Stimulated activated CD4-positive, alpha-beta T cell treated with anti-CD3 and anti-CD28 coated beads, Interleukin-2, amount 100 ng/mL, for 4 hours (primary cell): ENCODE results near the gene CCSER1.

Experiments
- DNase-seq: peaks from one replicate; pipeline ENCODE4 v3.0.0-alpha.2; 2020; ENCODE audit warnings: low read depth

The CCSER1 gene

DNA sequence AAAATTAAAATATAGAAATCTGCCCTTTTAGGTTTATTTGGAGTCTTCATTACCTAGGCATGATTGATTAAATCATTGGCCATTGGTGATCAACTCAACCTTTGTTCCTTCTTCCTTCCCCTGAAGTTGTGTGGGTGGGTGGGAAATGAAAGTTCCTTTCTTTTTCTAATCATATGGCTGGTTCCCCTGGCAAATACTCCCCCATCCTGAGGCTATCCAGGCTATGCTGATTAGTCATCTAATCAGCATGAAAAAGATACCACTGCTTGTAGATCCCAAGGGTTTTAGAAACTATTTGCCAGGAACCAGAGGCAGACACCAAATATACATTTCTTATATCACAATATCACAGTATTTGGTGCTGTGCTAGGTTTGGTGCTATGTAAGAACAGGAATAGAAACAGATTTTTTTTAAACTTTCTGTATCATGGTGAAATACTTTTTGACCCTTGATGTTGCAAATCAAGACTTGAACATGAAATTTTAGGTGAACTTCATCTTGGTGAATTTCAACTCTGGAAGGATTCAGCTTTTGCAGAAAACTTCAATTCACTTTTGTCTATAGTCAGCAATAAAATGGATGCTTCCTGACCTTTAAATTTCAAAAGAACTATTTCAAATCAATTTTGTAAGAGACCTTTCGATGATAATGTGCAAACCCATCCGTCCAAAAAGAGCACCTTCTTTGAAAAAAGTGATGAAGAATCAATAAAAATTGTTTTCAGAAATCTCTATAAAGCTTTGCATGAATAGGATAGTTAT lies 71.1 kb downstream of the CCSER1 start:
- DNase-seq = no peak

GRCh38 chr4:90207887-90208454 lies 80.8 kb downstream of the CCSER1 start:
- no peak for DNase-seq

- DNase-seq = no peak
These were observed 82.7 kb downstream of the CCSER1 start for GRCh38 chr4:90209922-90210321.

DNA sequence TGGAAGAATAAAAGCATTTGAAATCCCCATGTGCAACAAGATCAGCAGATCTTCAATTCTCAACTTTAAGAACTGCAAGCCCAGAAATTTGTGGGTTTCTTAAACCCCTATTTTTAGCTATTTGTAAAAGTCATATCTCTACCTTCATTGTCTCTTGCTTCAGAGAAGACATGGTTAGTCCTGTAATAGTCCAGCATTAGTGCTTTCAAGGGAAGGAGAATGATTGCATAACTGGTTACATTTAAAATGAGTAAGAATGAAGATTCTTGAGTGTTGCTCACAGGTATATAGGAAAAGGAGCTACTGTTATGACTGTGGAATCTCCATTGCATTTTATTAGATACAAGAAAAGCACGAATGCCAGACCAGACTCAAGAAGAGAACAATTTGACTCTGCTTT lies 84.0 kb downstream of the CCSER1 start:
- DNase-seq = no peak

- DNase-seq = no peak
These were observed 88.1 kb downstream of the CCSER1 start for GRCh38 chr4:90215286-90215685.

GRCh38 chr4:90219822-90220221 lies 92.6 kb downstream of the CCSER1 start:
- no peak for DNase-seq

- no peak for DNase-seq
These were observed 93.3 kb downstream of the CCSER1 start for GRCh38 chr4:90220459-90220858.

- no peak for DNase-seq
These were observed 99.5 kb downstream of the CCSER1 start for GRCh38 chr4:90226734-90227133.

GRCh38 chr4:90227177-90227576 lies 100.0 kb downstream of the CCSER1 start:
- DNase-seq = no peak

GRCh38 chr4:90234916-90235547 lies 107.8 kb downstream of the CCSER1 start:
- no peak for DNase-seq

DNA sequence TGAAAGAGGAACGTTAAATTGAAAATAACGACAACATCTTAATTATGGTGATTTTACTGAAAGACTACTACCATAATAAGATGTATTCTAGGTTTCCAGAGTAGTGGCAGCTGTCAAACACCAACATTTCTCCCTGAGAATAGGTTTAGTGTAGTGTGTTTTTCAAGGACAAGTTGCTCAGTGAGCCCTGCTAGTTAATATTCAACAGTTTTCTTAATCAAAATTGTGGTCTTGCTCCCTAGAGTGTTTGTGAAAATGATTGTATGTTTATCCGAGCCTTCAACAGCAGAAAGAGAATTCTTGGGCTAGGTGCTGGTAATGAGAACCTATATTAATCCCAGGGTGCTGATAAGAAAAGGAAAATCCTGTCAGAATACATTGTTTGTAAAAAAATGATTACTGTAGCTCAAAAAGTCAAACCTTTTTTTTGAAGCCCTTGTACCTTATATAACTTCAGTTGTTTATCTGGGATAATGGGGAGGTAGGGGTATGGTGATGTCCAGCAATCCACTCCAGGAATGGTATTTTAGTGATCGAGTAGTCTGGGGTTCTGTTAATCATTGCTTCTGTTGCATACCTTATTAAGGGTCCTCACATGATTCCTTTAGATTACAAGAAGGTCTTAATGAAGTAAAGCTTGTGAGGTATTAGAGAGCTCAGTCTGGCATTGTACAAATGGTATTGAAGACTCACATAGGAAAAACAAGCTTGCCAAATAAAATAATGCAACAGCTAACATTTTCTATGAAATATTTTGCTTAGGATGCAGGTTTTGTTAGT lies 110.7 kb downstream of the CCSER1 start:
- DNase-seq = no peak

DNA sequence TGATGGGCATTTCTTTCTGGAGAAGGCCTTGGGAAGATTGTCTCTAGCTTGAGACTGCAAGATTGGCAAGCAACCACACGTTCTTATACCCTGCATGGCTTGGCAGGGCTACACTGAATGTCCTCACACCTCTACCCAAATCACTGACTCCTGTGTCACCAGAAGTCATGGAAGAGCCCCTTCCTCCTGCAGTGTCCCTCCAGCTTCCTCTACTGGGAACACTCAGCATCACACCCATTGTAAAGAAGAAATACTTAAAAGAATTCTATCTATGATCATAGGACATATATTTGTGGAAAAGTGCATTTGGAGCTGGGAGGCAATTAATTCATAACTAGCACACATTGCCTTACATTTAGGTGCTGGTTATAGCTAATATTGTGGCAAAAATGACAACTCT lies 113.1 kb downstream of the CCSER1 start:
- no peak for DNase-seq

DNA sequence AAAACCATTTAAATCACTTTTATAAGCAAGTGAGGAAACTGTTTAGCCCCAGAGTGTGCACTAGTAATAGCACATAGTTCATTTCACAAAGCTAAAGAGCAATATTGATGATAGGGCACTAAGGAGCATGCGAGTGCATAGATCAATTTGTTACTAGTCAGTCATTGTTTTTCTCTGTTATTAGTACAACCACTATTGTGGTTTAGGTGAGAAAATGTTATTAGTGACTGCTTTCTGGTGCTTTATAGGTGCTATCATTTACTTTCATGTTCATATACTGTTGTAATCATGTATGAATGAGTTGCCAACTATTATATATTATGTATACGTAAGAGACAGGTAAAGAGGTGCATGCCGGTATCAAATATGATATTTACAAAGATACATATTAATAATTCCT lies 113.8 kb downstream of the CCSER1 start:
- no peak for DNase-seq

DNA sequence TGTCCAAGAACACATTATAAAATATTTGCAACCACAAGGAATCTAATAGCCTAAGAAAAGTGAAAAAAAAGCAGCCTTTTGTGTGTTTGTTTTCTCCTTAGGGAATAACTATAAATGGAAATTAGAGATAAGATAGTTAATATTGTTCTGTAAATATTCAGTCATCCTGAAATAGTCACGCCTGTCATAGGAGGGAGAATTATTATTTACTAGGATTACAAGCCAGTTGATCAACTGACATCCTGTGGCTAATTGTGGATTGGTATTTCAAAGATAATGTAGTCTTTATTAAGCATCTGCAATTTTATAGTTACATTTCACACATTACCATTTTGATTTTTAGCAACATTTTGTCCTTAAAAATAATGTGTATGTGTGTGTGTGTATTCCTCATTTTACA lies 118.6 kb downstream of the CCSER1 start:
- DNase-seq = no peak

DNA sequence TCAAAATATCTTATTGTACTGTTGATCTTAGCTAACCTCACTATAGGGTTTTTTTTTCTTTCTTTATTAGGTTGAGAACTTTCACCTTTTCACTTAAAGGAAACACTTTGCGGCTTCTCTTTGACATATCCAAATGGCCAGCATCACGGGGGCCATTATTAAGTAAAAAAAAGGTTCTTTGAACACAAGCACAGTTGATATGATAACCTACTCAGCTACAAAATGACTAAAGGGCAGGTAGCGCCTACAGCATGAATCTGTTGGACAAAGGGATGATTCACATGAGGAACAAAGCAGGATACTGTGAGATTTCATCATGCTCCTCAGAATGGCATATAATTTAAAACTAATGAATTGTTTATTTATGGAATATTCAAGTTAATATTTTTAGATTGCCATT lies 119.6 kb downstream of the CCSER1 start:
- DNase-seq = no peak

DNA sequence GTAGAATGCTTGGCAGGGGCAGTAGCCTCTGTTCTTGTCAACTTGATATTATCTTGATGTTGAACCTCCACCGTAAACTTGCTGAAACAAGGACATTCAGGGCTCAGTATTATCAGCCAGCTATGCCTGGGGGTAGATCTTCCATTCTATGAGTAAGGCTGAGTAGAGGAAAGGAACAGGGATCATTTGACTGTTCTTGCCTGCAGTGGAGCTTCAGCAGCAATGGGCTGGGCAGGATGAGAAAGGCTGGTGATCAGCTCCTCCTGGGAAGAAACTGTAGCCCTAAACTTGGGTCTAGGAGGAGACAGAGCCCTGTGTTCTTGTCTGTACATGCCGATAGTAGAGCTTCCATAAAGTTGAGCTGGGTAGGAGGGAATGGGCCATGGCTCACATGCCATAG lies 127.2 kb downstream of the CCSER1 start:
- no peak for DNase-seq

DNA sequence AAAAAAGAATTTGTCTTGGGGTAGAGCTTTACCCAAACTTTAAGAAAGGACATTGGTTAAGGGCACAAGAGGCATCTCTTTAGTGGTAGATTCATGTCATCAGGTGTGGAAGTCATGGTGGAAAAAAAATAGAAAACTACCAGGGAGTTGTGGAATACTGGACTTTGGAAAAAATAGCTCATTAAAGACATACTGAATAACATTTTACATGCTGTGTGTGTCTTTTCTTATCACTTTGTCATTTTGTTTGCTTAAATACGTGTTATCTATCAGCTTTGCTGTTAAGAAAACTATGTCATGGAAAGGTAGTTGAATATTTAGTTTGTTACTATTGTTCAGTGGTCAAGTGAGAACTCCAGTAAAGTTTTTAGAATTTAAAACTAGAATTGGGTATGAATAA lies 147.0 kb downstream of the CCSER1 start:
- DNase-seq = no peak

DNA sequence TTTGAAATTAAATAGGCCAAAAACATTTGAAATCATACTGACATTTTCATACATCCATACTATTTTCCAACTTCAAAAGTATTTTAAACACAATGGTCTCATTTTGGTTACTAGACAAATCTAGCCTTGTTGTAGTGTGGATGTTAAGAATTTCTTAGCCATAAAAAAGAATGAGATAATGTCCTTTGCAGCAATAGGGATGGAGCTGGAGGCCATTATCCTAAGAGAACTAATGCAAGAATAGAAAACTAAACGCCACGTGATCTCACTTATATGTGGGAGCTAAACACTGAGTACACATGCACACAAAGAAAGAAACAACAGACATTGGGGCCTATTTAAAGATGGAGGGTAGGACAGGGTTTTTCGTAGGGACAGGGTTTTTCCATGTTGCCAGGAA lies 153.8 kb downstream of the CCSER1 start:
- no peak for DNase-seq

- no peak for DNase-seq
These were observed 154.6 kb downstream of the CCSER1 start for GRCh38 chr4:90281541-90282355.

DNA sequence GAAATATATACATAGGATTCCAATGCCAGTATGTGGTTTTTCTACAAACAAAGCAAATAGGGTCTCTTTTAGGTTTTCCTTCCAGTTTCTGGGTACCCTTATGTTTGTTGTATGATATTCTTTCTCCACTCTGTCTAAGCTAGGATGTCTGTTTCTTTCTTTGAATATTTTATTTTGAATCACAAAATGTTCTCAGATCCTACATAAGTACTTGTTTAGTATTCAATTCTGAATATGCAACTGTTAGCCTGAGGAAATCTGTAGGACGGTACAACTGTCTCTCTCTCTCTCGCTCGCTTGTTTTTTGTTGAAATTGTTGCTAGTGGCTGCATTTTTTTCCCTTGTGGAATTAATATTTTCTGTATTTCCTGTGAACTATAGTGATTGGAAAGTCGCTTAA lies 163.2 kb downstream of the CCSER1 start:
- DNase-seq = no peak

DNA sequence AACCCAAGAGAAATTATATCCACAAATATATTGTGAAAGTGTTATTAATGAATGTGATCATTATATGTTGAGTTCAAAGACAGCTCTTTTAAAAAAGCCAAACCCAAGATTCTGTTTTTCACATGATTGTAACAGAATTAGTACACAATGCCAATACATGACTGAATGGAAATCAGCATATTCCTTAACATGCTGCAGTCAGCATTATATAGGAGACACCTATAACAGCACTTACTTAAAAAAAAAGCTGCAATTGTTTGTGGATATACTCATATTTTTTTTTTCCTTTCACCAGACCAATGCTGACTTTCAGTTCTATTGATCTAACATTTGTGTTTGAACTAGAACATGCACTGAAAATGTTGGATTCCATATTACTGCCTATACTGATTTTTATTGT lies 165.2 kb downstream of the CCSER1 start:
- no peak for DNase-seq

- DNase-seq = no peak
These were observed 166.1 kb downstream of the CCSER1 start for GRCh38 chr4:90293320-90293719.
